K562 treated with DMSO at 1 percent for 24 hours (cell line): ENCODE data around the gene KLC4. TPM values are rescaled to one million over a fixed set of nuclear protein-coding genes. Genes with fewer than 3 reads are reported as not detected.

ENCODE experiments used
- total RNA-seq: library from RNA; unstranded; fragments of 300-600 nt; gene quantifications from 2 replicates; pipeline ENCODE4 v1.2.3, GENCODE V29; 2022; ENCODE audit warnings: low read depth; ENCODE audit not compliant: insufficient read depth

KLC4 gene
- total RNA-seq, result 38.1 and 46.4 TPM in 2 replicates

DNA sequence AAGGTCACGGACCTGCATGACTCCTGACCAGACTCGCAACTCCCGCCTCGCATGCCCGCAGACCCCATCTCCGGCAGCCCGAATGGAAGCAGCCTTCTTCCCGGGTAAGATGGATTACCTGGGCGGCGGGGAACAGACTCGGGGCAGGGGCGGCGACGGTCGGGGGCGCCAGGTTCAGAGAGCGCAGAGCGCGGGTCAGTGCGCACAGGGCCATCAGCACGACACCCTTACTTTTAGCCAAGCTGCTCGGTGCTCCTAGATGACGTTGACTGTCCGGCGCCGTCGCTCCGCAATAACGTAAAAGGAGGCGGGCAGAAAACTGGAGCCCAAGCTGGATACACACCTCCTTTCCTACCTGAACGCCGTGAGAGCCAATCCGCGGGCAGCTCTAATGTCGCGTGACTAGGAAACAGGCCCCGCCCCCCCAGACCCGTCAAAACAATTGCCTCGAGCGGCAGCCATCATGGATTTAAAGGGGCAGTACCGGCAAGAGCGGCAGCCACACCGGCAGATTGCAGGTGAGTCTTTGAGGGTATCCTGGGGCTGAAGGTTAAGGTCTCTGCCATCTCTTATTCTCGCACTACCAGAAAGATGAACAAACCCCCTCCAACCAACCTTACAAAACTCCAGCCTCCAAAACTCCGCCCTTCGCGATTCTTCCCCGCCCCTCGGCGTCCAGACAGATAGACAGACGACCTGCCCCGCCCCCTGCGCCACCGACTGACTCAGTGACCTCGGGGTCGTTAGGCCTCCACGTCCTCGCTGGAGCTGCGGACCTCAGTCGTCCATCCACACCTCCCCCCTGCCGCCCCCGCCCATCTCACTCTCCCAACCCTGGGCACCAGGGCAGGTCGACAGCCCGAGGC lies at the start of gene KLC4, which contains the start of gene MRPL2:
KLC4 (plus strand) TSS at position 464 of the 866 bp plus-strand sequence. CDS start 1,705 bp downstream, outside the sequence.
MRPL2 (minus strand) TSS at position 267 of the 866 bp plus-strand sequence; CDS start at position 214, 53 bp downstream.

GRCh38 chr6:43013843-43014433 lies 45.5 kb upstream of the KLC4 start, which contains the start of the genes KLHDC3 and MEA1:
Gene KLHDC3 (plus strand): TSS chr6:43014249. CDS start chr6:43017193, 2,944 bp downstream.
Gene MEA1 (minus strand): TSS chr6:43013946. CDS start chr6:43013813, 133 bp downstream.

GRCh38 chr6:43021270-43022047 lies 38.0 kb upstream of the KLC4 start, which contains the start of gene RRP36:
Gene RRP36 (plus strand): TSS chr6:43021623. CDS start chr6:43021655, 32 bp downstream.

DNA sequence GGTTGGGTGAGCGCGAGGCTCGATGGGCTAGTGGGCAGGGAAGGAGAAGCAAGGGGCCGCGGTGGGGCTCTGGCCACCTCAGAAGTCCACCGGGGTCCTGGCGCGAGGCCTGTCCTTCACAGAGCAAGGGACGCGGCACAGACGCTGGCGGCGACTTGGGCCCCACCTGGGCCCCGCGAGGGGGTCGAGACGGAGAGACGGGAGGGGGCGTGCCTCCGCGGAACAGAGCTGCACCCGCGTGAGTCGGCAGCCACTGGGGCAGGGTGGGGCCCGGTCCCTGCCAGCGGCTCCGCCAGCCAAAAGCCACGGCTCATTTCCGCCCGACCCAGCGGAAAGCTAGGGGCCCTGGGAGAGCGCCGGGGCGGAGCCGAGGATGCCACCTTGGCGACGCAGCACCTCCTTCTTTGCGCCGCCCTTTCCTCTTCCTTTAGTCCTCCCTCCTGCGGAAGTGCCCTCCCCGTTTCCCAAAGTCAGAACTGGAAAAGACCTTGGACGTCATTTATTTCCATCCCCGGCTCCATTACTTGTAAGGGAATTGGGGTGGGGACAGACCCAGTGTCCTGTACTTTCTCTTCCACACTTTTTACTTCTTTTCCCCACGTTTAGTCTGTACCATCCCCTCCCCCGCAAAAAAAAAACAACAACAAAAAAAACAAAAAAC lies 5.8 kb upstream of the KLC4 start, which contains the start of gene CUL7:
CUL7 (minus strand) TSS at position 307 of the 661 bp plus-strand sequence. CDS start 1,063 bp downstream, outside the sequence.

GRCh38 chr6:43075670-43076463 lies 16.4 kb downstream of the KLC4 start, which contains the start of gene PTK7:
Gene PTK7 (plus strand): TSS chr6:43076314. CDS start chr6:43076489, 175 bp downstream.

Other genes starting within 250 kb of the KLC4 start
- 85.4 and 87.5 TPM in 2 replicates for gene RPL7L1, start 180.0 kb upstream of the KLC4 start, total RNA-seq
- not detected in 2 replicates for gene PTCRA, start 143.6 kb upstream of the KLC4 start, total RNA-seq
- 33.9 and 34.0 TPM in 2 replicates for gene CNPY3, start 130.2 kb upstream of the KLC4 start, total RNA-seq
- gene GNMT, start 98.9 kb upstream of the KLC4 start, total RNA-seq, result not detected in 2 replicates
- 65.7 and 67.2 TPM in 2 replicates for gene PEX6, start 80.5 kb upstream of the KLC4 start, total RNA-seq
- 59.4 and 61.1 TPM in 2 replicates for gene PPP2R5D, start 75.1 kb upstream of the KLC4 start, total RNA-seq
- 111 and 113 TPM in 2 replicates for gene MEA1, start 45.7 kb upstream of the KLC4 start, total RNA-seq
- 218 and 222 TPM in 2 replicates for gene KLHDC3, start 45.4 kb upstream of the KLC4 start, total RNA-seq
- gene RRP36, start 38.0 kb upstream of the KLC4 start, total RNA-seq, result 101 and 112 TPM in 2 replicates
- gene CUL7, start 5.8 kb upstream of the KLC4 start, total RNA-seq, result 47.9 and 48.5 TPM in 2 replicates
- 128 and 144 TPM in 2 replicates for gene MRPL2, start 197 bp upstream of the KLC4 start, total RNA-seq
- 15.6 TPM in 2 replicates for gene PTK7, start 16.7 kb downstream of the KLC4 start, total RNA-seq
- 39.2 and 40.6 TPM in 2 replicates for gene SRF, start 111.6 kb downstream of the KLC4 start, total RNA-seq
- 21.6 and 25.5 TPM in 2 replicates for gene CUL9, start 122.6 kb downstream of the KLC4 start, total RNA-seq
- 221 and 250 TPM in 2 replicates for gene DNPH1, start 169.8 kb downstream of the KLC4 start, total RNA-seq
- 0.05 TPM in 1 of 2 replicates, not detected in the other for gene TTBK1, start 183.8 kb downstream of the KLC4 start, total RNA-seq
- not detected in 2 replicates for gene SLC22A7, start 238.6 kb downstream of the KLC4 start, total RNA-seq
- 2.3 TPM in 1 of 2 replicates, not detected in the other for gene CRIP3, start 249.2 kb downstream of the KLC4 start, total RNA-seq